A549 (cell line): Measurements from ENCODE around the gene SCG5. TPM values are rescaled to one million over a fixed set of nuclear protein-coding genes. Genes with fewer than 3 reads are reported as not detected.

Source experiments
- ATAC-seq, 2 experiments: fragments of 200-7000 bp in 1 of 2; fragments of >200 bp in 1 of 2; cut with Nextera tagmentation in 1 of 2; cut with Tn5 transposase in 1 of 2; 3 replicates each; pipeline versions ENCODE4 v1.8.0 to v1.9.1; 2018 to 2020; ENCODE audit warnings: mild to moderate bottlenecking in 1 of 2, moderate library complexity in 1 of 2
- CTCF ChIA-PET: fragments of 300-600 bp; sonication (Branson Sonifier 250); formaldehyde crosslinking; extraction: SDS; loops from one replicate; lab custom pipeline; 2021; ENCODE audit warnings: antibody characterized with exemption, inconsistent platforms; lab: Yijun Ruan, JAX
- POLR2A ChIA-PET: fragments of 350-600 bp; formaldehyde crosslinking; extraction: SDS; loops from one replicate; lab custom pipeline; 2021; ENCODE audit warnings: antibody characterized with exemption, inconsistent platforms; lab: Yijun Ruan, JAX
- DNase-seq, 2 experiments: peaks; one replicate each; pipeline versions ENCODE4 v3.0.0 to v3.0.0-alpha.2; 2011 to 2016; ENCODE audit warnings: low read depth in 1 of 2, low spot score in 1 of 2
- FAIRE-seq: peaks from 2 replicates; lab custom pipeline; 2011; peaks lifted over from hg19 to GRCh38; lab: Jason Lieb, UNC
- H3K27ac ChIP-seq, 2 experiments: fragments of >200 bp; sonication (Bioruptor Twin); formaldehyde crosslinking; 3 replicates each; pipeline ENCODE4 v1.5.1; 2016 to 2017
- H3K4me1 ChIP-seq: fragments of >200 bp; sonication (Bioruptor Twin); formaldehyde crosslinking; 3 replicates; pipeline ENCODE4 v1.6.1; 2016
- H3K4me2 ChIP-seq: fragments of >200 bp; sonication (Bioruptor Twin); formaldehyde crosslinking; 3 replicates; pipeline ENCODE4 v1.6.1; 2016
- H3K4me3 ChIP-seq: fragments of >200 bp; sonication (Bioruptor Twin); formaldehyde crosslinking; 3 replicates; pipeline ENCODE4 v1.5.1; 2016
- H3K9me3 ChIP-seq: fragments of >200 bp; sonication (Bioruptor Twin); formaldehyde crosslinking; 3 replicates; pipeline ENCODE4 v1.6.1; 2016
- CBX8 ChIP-seq: fragments of 200-600 bp; sonication (generic); IDR thresholded peaks from 2 replicates; pipeline ENCODE4 v1.6.1; 2016
- CEBPB ChIP-seq, 2 experiments: fragments of >200 bp in 1 of 2; sonication (Bioruptor Twin) in 1 of 2; formaldehyde crosslinking in 1 of 2; IDR thresholded peaks; 2 replicates each; pipeline ENCODE4 v1.6.1; 2012 to 2016
- CHD2 ChIP-seq: fragments of 150-350 bp; IDR thresholded peaks from 2 replicates; pipeline ENCODE4 v1.6.1; 2014; ENCODE audit warnings: low read length; ENCODE audit not compliant: partially characterized antibody
- EP300 ChIP-seq, 2 experiments: fragments of >200 bp; sonication (Bioruptor Twin); formaldehyde crosslinking; IDR thresholded peaks; 2 replicates in 1 of 2; 3 replicates in 1 of 2; pipeline ENCODE4 v1.6.1; 2016 to 2017
- FOSL2 ChIP-seq, 2 experiments: fragments of 450-650 bp in 1 of 2; fragments of >200 bp in 1 of 2; sonication (Bioruptor Twin) in 1 of 2; formaldehyde crosslinking; IDR thresholded peaks; 2 replicates each; pipeline versions ENCODE4 v1.5.0 to v1.6.1; 2016 to 2020; ENCODE audit warnings: mild to moderate bottlenecking in 1 of 2, moderate library complexity in 1 of 2
- HEYL ChIP-seq: fragments of 250-450 bp; sonication (Bioruptor Pico); IDR thresholded peaks from 2 replicates; pipeline ENCODE4 v1.8.0; 2021; ENCODE audit warnings: mild to moderate bottlenecking, moderate library complexity
- KDM1A ChIP-seq: fragments of 200-600 bp; sonication (generic); IDR thresholded peaks from 2 replicates; pipeline ENCODE4 v1.6.1; 2016; ENCODE audit warnings: low read depth, mild to moderate bottlenecking
- MAFK ChIP-seq: fragments of 450-650 bp; IDR thresholded peaks from 2 replicates; pipeline ENCODE4 v1.6.1; 2014; ENCODE audit not compliant: partially characterized antibody
- MYC ChIP-seq: IDR thresholded peaks from 2 replicates; pipeline ENCODE4 v1.6.1; 2012; ENCODE audit warnings: mild to moderate bottlenecking, inconsistent platforms, low read length, improper control_type of control experiment, borderline replicate concordance
- NR3C1 ChIP-seq: fragments of >200 bp; sonication (Bioruptor Twin); formaldehyde crosslinking; IDR thresholded peaks from 3 replicates; pipeline ENCODE4 v1.6.1; 2017
- POLR2AphosphoS2 ChIP-seq: conservative IDR thresholded peaks from 2 replicates; pipeline ENCODE4 v1.6.1; 2012; ENCODE audit warnings: low read length, improper control_type of control experiment, inconsistent platforms
- RAD21 ChIP-seq, 2 experiments: fragments of >200 bp in 1 of 2; sonication (Bioruptor Twin) in 1 of 2; formaldehyde crosslinking in 1 of 2; IDR thresholded peaks in 1 of 2; conservative IDR thresholded peaks in 1 of 2; 2 replicates in 1 of 2; 3 replicates in 1 of 2; pipeline ENCODE4 v1.6.1; 2012 to 2018; ENCODE audit warnings: inconsistent platforms in 1 of 2
- RFX5 ChIP-seq: fragments of 450-650 bp; IDR thresholded peaks from 2 replicates; pipeline ENCODE4 v1.7.1; 2014; ENCODE audit warnings: antibody characterized with exemption, mild to moderate bottlenecking, moderate library complexity
- SMC3 ChIP-seq: fragments of >200 bp; sonication (Bioruptor Twin); formaldehyde crosslinking; IDR thresholded peaks from 3 replicates; pipeline ENCODE4 v1.6.1; 2018; ENCODE audit warnings: inconsistent platforms
- TP53 ChIP-seq: fragments of 250-450 bp; sonication (Bioruptor Pico); IDR thresholded peaks from 2 replicates; pipeline ENCODE4 v1.5.0; 2021; ENCODE audit warnings: mild to moderate bottlenecking, moderate library complexity
- ZFP36 ChIP-seq: fragments of 450-650 bp; IDR thresholded peaks from 2 replicates; pipeline ENCODE4 v1.6.1; 2014; ENCODE audit warnings: borderline replicate concordance; ENCODE audit not compliant: partially characterized antibody
- ZSCAN20 ChIP-seq: fragments of 250-450 bp; sonication (Bioruptor Pico); IDR thresholded peaks from 2 replicates; pipeline ENCODE4 v1.8.0; 2022; ENCODE audit warnings: mild to moderate bottlenecking, moderate library complexity
- WGBS: methylation state at CpG from one replicate; pipeline ENCODE4 v1.1.6; 2017; ENCODE audit errors: missing lambda C conversion rate; 5-methylcytosine and 5-hydroxymethylcytosine counted together
- polyA plus RNA-seq, 4 experiments: library from polyadenylated mRNA; depleted of rRNA in 3 of 4; stranded (reverse); fragments of >200 nt; fragmentation: RNase III in 1 of 4; extraction: RNeasy Plus Mini Kit Qiagen cat#74134 plus additional on column Dnase treatment in 1 of 4; gene quantifications; 2 replicates in 3 of 4; 3 replicates in 1 of 4; pipeline ENCODE4 v1.2.3, GENCODE V29; 2011 to 2017
- TF ChIP-seq, protein P1 (sequence below): fragments of >200 bp; sonication (Bioruptor Twin); formaldehyde crosslinking; IDR thresholded peaks from 3 replicates; pipeline ENCODE4 v1.5.1; 2016
- TF ChIP-seq, protein P2 (sequence below): fragments of >200 bp; sonication (Bioruptor Twin); formaldehyde crosslinking; IDR thresholded peaks from 2 replicates; pipeline ENCODE4 v1.6.1; 2016

The SCG5 gene
- polyA plus RNA-seq, 2 of the 4 experiments (the other 2 are of a cell fraction) = 1.4 to 9.4 TPM

DNA sequence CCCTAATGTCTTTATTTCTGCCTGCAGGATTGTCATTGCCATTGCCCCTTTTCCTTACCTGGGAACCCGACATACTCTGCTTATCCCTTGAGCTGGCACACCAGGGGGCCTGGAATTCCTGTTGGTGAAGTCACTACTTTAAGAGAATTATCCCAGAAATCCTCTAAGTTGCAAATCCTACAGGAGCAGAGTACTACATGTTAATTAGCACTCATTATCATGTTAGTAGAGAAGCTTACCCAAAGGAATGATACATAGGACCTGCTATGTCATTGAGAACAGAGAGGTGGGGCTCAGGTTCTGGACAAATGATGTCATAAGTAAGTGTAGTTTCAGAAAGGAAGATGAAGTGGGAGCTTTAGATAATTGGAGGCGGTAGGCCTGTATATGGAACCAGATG lies 27.4 kb downstream of the SCG5 start:
- Histone ChIP-seq H3K27ac (peak overlapping the region in 1 of 2 experiments; percentile 23; a peak in 3 of 6 replicates), H3K9me3 (no peaks in the 10 kb centered on the region), H3K4me3 (no peak overlapping the region), H3K4me1 (peaks cover 22% of the 10 kb centered on the region; the same call in 2 of the 3 replicates), H3K4me2 (no peak overlapping the region)
- FAIRE-seq = no peak
- no peak for DNase-seq
- POLR2A ChIA-PET = no interaction called here
- WGBS = 88% methylated on average over 2 of the region's 2 CpGs
- ATAC-seq = no peak
- TF ChIP-seq EP300 (IDR thresholded peaks at IDR 0.05) (no peak), KDM1A (no peak), ZSCAN20 (CRISPR knock-in tag) (no peak), ZFP36 (no peak), TP53 (CRISPR knock-in tag) (no peak), RAD21 (conservative IDR thresholded peaks at IDR 0.05 in 1 of 2, IDR thresholded peaks at IDR 0.05 in 1 of 2) (no peak), POLR2AphosphoS2 (no peak), SMC3 (no peak), HEYL (CRISPR knock-in tag) (no peak), CEBPB (IDR thresholded peaks at IDR 0.05) (no peak), CHD2 (no peak), RFX5 (no peak), MAFK (no peak), FOSL2 (IDR thresholded peaks at IDR 0.05) (no peak), FOSL2 (CRISPR knock-in tag; IDR thresholded peaks at IDR 0.05) (no peak), CBX8 (no peak), MYC (no peak)
- TF ChIP-seq, protein P1, sequence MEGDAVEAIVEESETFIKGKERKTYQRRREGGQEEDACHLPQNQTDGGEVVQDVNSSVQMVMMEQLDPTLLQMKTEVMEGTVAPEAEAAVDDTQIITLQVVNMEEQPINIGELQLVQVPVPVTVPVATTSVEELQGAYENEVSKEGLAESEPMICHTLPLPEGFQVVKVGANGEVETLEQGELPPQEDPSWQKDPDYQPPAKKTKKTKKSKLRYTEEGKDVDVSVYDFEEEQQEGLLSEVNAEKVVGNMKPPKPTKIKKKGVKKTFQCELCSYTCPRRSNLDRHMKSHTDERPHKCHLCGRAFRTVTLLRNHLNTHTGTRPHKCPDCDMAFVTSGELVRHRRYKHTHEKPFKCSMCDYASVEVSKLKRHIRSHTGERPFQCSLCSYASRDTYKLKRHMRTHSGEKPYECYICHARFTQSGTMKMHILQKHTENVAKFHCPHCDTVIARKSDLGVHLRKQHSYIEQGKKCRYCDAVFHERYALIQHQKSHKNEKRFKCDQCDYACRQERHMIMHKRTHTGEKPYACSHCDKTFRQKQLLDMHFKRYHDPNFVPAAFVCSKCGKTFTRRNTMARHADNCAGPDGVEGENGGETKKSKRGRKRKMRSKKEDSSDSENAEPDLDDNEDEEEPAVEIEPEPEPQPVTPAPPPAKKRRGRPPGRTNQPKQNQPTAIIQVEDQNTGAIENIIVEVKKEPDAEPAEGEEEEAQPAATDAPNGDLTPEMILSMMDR = no peak
- TF ChIP-seq, protein P2, sequence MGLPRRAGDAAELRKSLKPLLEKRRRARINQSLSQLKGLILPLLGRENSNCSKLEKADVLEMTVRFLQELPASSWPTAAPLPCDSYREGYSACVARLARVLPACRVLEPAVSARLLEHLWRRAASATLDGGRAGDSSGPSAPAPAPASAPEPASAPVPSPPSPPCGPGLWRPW = no peak
- TF ChIP-seq, all 56 proteins: peak for 0
- CTCF ChIA-PET = interaction anchor here (0.8 to 16.6 kb wide), 15 partner anchors 9 to 327 kb away, joined by 3 to 374 read pairs (median 4); no protein-coding TSS in a partner anchor

DNA sequence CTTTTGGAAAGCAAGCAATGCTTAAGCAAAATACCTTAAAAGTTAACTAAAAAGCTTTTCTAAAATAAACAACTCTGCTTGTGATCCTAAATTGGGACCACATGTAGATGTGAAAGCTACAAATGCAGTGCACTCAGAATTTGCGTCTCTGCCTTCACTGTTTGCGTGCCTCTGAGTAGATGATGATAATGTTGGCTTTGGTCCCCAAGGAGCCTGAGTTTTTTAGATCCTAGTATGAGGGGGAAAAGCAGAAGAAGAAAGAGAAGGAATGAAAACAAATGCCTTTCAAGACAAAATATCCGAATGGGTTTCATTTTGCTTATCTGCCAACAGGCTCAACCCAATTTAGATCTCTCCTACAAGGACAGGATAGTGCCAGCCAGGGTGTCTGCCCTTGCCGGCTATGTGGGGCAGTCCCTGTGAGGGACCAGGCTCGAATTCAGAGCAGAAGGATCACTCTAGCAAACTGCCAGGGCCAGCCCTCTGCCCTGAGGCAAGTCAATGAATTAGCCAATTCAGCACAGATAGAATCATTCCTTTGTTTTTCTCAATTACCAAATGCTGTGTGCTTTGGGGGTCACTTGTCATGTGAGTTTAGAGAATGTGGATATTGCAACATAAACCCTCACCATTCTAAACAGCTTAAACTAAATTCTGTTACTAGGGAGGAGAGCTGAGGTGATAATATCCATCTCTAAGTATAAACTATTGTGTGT lies 28.5 kb downstream of the SCG5 start:
- POLR2A ChIA-PET = no interaction called here
- CTCF ChIA-PET = interaction anchor here (0.8 to 16.6 kb wide), 17 partner anchors 8 to 326 kb away, joined by 3 to 374 read pairs (median 5); no protein-coding TSS in a partner anchor
- peaks cover 22% of the 10 kb centered on the region; the same call in 2 of the 3 replicates for H3K4me1 ChIP-seq
- no peak overlapping the region for H3K4me3 ChIP-seq
- peak overlapping the region; percentile 4 to 13; a peak in 3 of 6 replicates for H3K27ac ChIP-seq
- WGBS = 50% methylated on average over 5 of the region's 5 CpGs
- FAIRE-seq (peak; percentile 56), ATAC-seq (peak in 1 of 2 experiments; percentile 56; a peak in 3 of 6 replicates), DNase-seq (no peak)
- H3K9me3 ChIP-seq = no peaks in the 10 kb centered on the region
- no peak overlapping the region for H3K4me2 ChIP-seq
- peak in 1 of 2 experiments; percentile 25; a peak in 1 of 4 replicates for TF ChIP-seq CEBPB (IDR thresholded peaks at IDR 0.05)
- TF ChIP-seq SMC3 = no peak
- TF ChIP-seq, all 56 proteins: peak for 1

DNA sequence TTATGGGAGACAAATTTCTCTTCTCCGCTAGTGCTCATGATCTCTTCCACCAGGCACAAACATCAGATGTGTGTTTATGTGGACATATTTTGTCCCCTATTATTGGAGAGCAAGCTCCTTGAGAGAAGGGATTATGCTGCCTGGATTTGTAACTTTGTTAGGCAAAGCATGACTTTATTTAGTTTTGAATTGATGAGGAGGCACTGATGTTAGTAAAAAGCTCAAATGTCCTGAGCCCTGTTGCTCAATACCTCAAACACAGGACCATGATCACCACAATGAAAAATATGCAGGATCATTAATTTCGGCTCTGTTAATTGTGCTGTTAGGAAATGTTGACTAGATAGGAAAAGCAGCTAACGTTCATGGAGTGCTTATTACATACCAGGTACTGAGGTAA lies 29.1 kb downstream of the SCG5 start:
- CTCF ChIA-PET = interaction anchor here (0.9 to 3.5 kb wide), 10 partner anchors 8 to 324 kb away, joined by 3 to 11 read pairs (median 7); no protein-coding TSS in a partner anchor
- Histone ChIP-seq H3K27ac (peak overlapping the region; percentile 4 to 22; a peak in 2 of 6 replicates), H3K9me3 (no peaks in the 10 kb centered on the region), H3K4me3 (no peak overlapping the region), H3K4me2 (no peak overlapping the region), H3K4me1 (peaks cover 28% of the 10 kb centered on the region)
- POLR2A ChIA-PET = no interaction called here
- no peak for ATAC-seq
- no peak for DNase-seq
- FAIRE-seq = peak; percentile 94
- WGBS = 89% methylated on average over 3 of the region's 3 CpGs
- TF ChIP-seq NR3C1 (no peak), CEBPB (IDR thresholded peaks at IDR 0.05) (peak in 1 of 2 experiments; percentile 0; a peak in 1 of 4 replicates)
- TF ChIP-seq, all 56 proteins: peak for 1
